HL-60 (cell line): ENCODE measurements around the gene FTSJ1.

Experiments
- DNase-seq, 2 experiments: peaks; one replicate each; pipeline ENCODE4 v3.0.0-alpha.2; 2010 to 2020; ENCODE audit warnings: low read depth in 1 of 2, low spot score in 1 of 2
- H3K27ac ChIP-seq: fragments of 250-450 bp; sonication (Bioruptor Pico); replicated peaks from 2 replicates; pipeline ENCODE4 v1.5.1; 2020; ENCODE audit warnings: mild to moderate bottlenecking, moderate library complexity
- H3K27me3 ChIP-seq: fragments of 250-450 bp; sonication (Bioruptor Pico); 2 replicates; pipeline ENCODE4 v1.5.1; 2021; ENCODE audit warnings: mild to moderate bottlenecking, moderate library complexity; ENCODE audit not compliant: insufficient read depth, poor library complexity, severe bottlenecking
- H3K4me3 ChIP-seq: replicated peaks from 2 replicates; pipeline ENCODE4 v1.5.1; 2011; ENCODE audit warnings: mild to moderate bottlenecking, control low read depth, low read length; ENCODE audit not compliant: insufficient read depth
- GABPA ChIP-seq: IDR thresholded peaks from 2 replicates; pipeline ENCODE4 v1.6.1; 2012; ENCODE audit warnings: low read depth
- POLR2AphosphoS5 ChIP-seq: IDR thresholded peaks from 2 replicates; pipeline ENCODE4 v1.6.1; 2012; ENCODE audit warnings: low read depth
- SPI1 ChIP-seq: IDR thresholded peaks from 2 replicates; pipeline ENCODE4 v1.6.1; 2012; ENCODE audit warnings: low read depth, mild to moderate bottlenecking, borderline replicate concordance
- TF ChIP-seq, protein P1 (sequence below): IDR thresholded peaks from 2 replicates; pipeline ENCODE4 v1.6.1; 2012; ENCODE audit warnings: low read depth; ENCODE audit not compliant: insufficient replicate concordance
- TF ChIP-seq, protein P2 (sequence below): IDR thresholded peaks from one replicate; pipeline ENCODE4 v1.5.1; 2011; ENCODE audit warnings: low read length, control low read depth, inconsistent platforms; ENCODE audit not compliant: insufficient read depth

FTSJ1 gene

DNA sequence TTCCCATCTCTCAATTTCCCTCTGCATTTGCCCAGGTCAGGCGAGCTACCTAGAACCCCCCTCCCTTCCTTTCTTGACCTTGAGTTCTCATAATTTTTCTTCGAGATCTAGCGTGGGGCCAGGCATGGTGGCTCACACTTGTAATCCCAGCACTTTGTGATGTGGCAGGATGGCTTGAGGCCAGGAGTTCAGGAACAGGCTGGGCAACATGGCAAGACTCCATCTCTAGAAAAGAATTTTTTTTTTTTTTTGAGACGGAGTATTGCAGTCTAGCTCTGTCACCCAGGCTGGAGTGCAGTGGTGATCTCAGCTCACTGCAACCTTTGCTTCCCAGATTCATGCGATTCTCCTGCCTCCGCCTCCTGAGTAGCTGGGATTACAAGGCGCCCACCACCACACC lies 28.3 kb downstream of the FTSJ1 start:
- no peak for DNase-seq
- Histone ChIP-seq H3K27me3 (no peaks in the 10 kb centered on the region), H3K4me3 (no peak overlapping the region), H3K27ac (no peak overlapping the region)
- TF ChIP-seq, protein P1, sequence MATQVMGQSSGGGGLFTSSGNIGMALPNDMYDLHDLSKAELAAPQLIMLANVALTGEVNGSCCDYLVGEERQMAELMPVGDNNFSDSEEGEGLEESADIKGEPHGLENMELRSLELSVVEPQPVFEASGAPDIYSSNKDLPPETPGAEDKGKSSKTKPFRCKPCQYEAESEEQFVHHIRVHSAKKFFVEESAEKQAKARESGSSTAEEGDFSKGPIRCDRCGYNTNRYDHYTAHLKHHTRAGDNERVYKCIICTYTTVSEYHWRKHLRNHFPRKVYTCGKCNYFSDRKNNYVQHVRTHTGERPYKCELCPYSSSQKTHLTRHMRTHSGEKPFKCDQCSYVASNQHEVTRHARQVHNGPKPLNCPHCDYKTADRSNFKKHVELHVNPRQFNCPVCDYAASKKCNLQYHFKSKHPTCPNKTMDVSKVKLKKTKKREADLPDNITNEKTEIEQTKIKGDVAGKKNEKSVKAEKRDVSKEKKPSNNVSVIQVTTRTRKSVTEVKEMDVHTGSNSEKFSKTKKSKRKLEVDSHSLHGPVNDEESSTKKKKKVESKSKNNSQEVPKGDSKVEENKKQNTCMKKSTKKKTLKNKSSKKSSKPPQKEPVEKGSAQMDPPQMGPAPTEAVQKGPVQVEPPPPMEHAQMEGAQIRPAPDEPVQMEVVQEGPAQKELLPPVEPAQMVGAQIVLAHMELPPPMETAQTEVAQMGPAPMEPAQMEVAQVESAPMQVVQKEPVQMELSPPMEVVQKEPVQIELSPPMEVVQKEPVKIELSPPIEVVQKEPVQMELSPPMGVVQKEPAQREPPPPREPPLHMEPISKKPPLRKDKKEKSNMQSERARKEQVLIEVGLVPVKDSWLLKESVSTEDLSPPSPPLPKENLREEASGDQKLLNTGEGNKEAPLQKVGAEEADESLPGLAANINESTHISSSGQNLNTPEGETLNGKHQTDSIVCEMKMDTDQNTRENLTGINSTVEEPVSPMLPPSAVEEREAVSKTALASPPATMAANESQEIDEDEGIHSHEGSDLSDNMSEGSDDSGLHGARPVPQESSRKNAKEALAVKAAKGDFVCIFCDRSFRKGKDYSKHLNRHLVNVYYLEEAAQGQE: no peak
- no peak for TF ChIP-seq POLR2AphosphoS5
- TF ChIP-seq SPI1: no peak
- no peak for TF ChIP-seq GABPA
- TF ChIP-seq, protein P2, sequence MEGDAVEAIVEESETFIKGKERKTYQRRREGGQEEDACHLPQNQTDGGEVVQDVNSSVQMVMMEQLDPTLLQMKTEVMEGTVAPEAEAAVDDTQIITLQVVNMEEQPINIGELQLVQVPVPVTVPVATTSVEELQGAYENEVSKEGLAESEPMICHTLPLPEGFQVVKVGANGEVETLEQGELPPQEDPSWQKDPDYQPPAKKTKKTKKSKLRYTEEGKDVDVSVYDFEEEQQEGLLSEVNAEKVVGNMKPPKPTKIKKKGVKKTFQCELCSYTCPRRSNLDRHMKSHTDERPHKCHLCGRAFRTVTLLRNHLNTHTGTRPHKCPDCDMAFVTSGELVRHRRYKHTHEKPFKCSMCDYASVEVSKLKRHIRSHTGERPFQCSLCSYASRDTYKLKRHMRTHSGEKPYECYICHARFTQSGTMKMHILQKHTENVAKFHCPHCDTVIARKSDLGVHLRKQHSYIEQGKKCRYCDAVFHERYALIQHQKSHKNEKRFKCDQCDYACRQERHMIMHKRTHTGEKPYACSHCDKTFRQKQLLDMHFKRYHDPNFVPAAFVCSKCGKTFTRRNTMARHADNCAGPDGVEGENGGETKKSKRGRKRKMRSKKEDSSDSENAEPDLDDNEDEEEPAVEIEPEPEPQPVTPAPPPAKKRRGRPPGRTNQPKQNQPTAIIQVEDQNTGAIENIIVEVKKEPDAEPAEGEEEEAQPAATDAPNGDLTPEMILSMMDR: no peak

DNA sequence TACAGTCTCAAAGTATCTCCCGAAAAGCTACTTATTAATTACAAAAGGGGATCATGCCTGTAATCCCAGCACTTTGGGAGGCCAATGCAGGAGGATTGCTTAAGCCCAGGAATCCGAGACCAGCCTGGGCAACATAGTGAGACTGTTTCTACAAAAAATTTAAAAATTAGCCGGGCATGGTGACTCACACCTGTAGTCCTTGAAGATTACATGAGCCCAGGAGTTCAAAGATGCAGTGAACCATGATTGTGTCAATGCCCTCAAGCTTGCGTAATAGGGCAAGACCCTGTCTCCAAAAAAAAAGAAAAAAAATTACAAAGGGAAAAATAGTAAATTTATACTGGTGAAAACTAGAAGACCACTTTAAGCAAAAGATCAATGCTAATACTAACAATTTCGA lies 29.5 kb downstream of the FTSJ1 start:
- Histone ChIP-seq H3K27me3 (no peaks in the 10 kb centered on the region), H3K4me3 (no peak overlapping the region), H3K27ac (no peak overlapping the region)
- TF ChIP-seq POLR2AphosphoS5 (no peak), SPI1 (no peak), GABPA (no peak)
- TF ChIP-seq, protein P2: no peak
- TF ChIP-seq, protein P1: no peak
- DNase-seq: no peak

DNA sequence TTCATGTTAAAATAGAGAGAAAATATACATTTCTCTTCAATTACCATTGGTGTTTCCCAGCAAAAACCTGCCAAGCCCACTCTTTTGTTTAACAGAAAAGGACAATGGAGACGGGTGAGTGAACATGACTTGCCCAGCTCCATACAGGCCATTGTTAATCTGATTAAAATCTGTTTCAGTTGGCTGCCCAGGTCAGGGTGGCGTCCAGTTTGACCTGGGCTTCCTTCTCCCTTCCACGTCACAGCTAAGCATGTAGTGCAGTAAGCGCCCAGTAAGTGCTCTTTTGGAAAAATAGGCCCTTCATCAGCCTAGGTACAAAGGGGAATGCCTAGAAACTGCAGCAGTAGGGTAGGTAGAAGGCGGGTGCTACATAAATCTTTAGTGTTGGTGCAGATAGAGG lies 31.2 kb downstream of the FTSJ1 start:
- Histone ChIP-seq H3K4me3 (no peak overlapping the region), H3K27ac (no peak overlapping the region), H3K27me3 (no peaks in the 10 kb centered on the region)
- TF ChIP-seq SPI1 (no peak), POLR2AphosphoS5 (no peak), GABPA (no peak)
- TF ChIP-seq, protein P2: no peak
- TF ChIP-seq, protein P1: no peak
- DNase-seq: no peak
